Hematopoietic multipotent progenitor cell treated with erythropoietin and hydrocortisone succinate and interleukin-3 and kit ligand, for 15 days (in vitro differentiated cells): ENCODE results near the gene CDK7.
"Not testable (repeated sequence)": the region's sequence is repeated elsewhere in the genome, so short reads cannot be mapped to it uniquely, and the experiment has no call there.

Source experiments
- DNase-seq: peaks from one replicate; pipeline ENCODE4 v3.0.0-alpha.2; 2015; ENCODE audit warnings: low spot score

CDK7 gene

GRCh38 chr5:69237877-69238276 is 3.2 kb downstream of the CDK7 start:
- DNase-seq: no peak

- no peak for DNase-seq
Measured at GRCh38 chr5:69238760-69239251, 4.1 kb downstream of the CDK7 start.

- no peak for DNase-seq
Measured at GRCh38 chr5:69242215-69242927, 7.7 kb downstream of the CDK7 start.

GRCh38 chr5:69245031-69245430 is 10.3 kb downstream of the CDK7 start:
- DNase-seq: no peak

- no peak for DNase-seq
Measured at GRCh38 chr5:69248019-69248418, 13.3 kb downstream of the CDK7 start.

GRCh38 chr5:69250593-69250992 is 15.9 kb downstream of the CDK7 start:
- no peak for DNase-seq

- no peak for DNase-seq
Measured at GRCh38 chr5:69252437-69252836, 17.8 kb downstream of the CDK7 start.

GRCh38 chr5:69255940-69256339 is 21.3 kb downstream of the CDK7 start:
- not testable (repeated sequence) for DNase-seq

GRCh38 chr5:69257577-69257976 is 22.9 kb downstream of the CDK7 start:
- no peak for DNase-seq

- DNase-seq: no peak
Measured at GRCh38 chr5:69261034-69261433, 26.3 kb downstream of the CDK7 start.

- DNase-seq: peak; percentile 22
Measured at GRCh38 chr5:69265931-69266330, 31.2 kb downstream of the CDK7 start.

GRCh38 chr5:69268899-69269298 is 34.2 kb downstream of the CDK7 start:
- no peak for DNase-seq

GRCh38 chr5:69270840-69271239 is 36.2 kb downstream of the CDK7 start:
- DNase-seq: no peak

- DNase-seq: peak; percentile 16
Measured at GRCh38 chr5:69271376-69271775, 36.7 kb downstream of the CDK7 start.

GRCh38 chr5:69275563-69275962 is 40.9 kb downstream of the CDK7 start:
- DNase-seq: no peak

GRCh38 chr5:69276422-69277174 is 41.9 kb downstream of the CDK7 start:
- no peak for DNase-seq

- DNase-seq: no peak
Measured at GRCh38 chr5:69279517-69279916, 44.8 kb downstream of the CDK7 start.

GRCh38 chr5:69281114-69281513 is 46.4 kb downstream of the CDK7 start:
- no peak for DNase-seq

GRCh38 chr5:69284203-69284602 is 49.5 kb downstream of the CDK7 start:
- no peak for DNase-seq

- DNase-seq: no peak
Measured at GRCh38 chr5:69285448-69286116, 50.9 kb downstream of the CDK7 start.

GRCh38 chr5:69288069-69288468 is 53.4 kb downstream of the CDK7 start:
- no peak for DNase-seq

- no peak for DNase-seq
Measured at GRCh38 chr5:69288688-69289087, 54.0 kb downstream of the CDK7 start.

GRCh38 chr5:69292306-69292705 is 57.6 kb downstream of the CDK7 start:
- DNase-seq: no peak
